Esophagus squamous epithelium (tissue), 5 donors: ENCODE data around the gene MRPL53. TPM values are rescaled to one million over a fixed set of nuclear protein-coding genes. Genes with fewer than 3 reads are reported as not detected.
"Not testable (repeated sequence)": the region's sequence is repeated elsewhere in the genome, so short reads cannot be mapped to it uniquely, and the experiment has no call there.

Experiments used
- DNase-seq: peaks from one replicate; lab custom pipeline; 2025; lab: John Stamatoyannopoulos, UW
- H3K27ac ChIP-seq, 4 donors: fragments of 200-600 bp; sonication (generic); one replicate each; pipeline ENCODE4 v1.5.1; 2016 to 2019; ENCODE audit warnings: mild to moderate bottlenecking in 1 of 4
- H3K27me3 ChIP-seq, 4 donors: fragments of 200-600 bp; sonication (generic); 1 replicate in 3 of 4; 2 replicates in 1 of 4; pipeline versions ENCODE4 v1.5.1 to v1.6.0; 2017 to 2021; ENCODE audit warnings: antibody characterized with exemption in 1 of 4
- H3K36me3 ChIP-seq, 3 donors: fragments of 200-600 bp; sonication (generic); one replicate each; pipeline ENCODE4 v1.5.1; 2016 to 2019
- H3K4me1 ChIP-seq, 3 donors: fragments of 200-600 bp; sonication (generic); one replicate each; pipeline ENCODE4 v1.5.1; 2017 to 2019
- H3K4me3 ChIP-seq, 4 donors: fragments of 200-600 bp; sonication (generic); 1 replicate in 3 of 4; 2 replicates in 1 of 4; pipeline ENCODE4 v1.5.1; 2016 to 2019; ENCODE audit warnings: mild to moderate bottlenecking in 2 of 4, moderate library complexity in 1 of 4
- H3K9me3 ChIP-seq, 3 donors: fragments of 200-600 bp; sonication (generic); one replicate each; pipeline ENCODE4 v1.5.1; 2016 to 2019
- POLR2A ChIP-seq, 4 donors: fragments of 450-650 bp; IDR thresholded peaks; one replicate each; pipeline ENCODE4 v1.6.1; 2017; ENCODE audit warnings: antibody characterized with exemption in 4 of 4, mild to moderate bottlenecking in 4 of 4, moderate library complexity in 3 of 4
- WGBS, 2 donors: methylation state at CpG; one replicate each; pipeline ENCODE4 v1.1.5; 2018; 5-methylcytosine and 5-hydroxymethylcytosine counted together
- intact Hi-C: fragments of 100-400 bp; cut with DNase I; formaldehyde crosslinking; loops from one replicate; pipeline ENCODE4 v1.15.0; 2022
- total RNA-seq, 4 donors: library from RNA; depleted of rRNA; stranded (reverse); fragments of >200 nt; gene quantifications; one replicate each; pipeline ENCODE4 v1.1.0, GENCODE V29; 2016
- TF ChIP-seq, protein P1 (sequence below), 6 experiments: fragments of 450-650 bp in 4 of 6; fragments of 200-600 bp in 2 of 6; sonication (generic) in 2 of 6; IDR thresholded peaks; one replicate each; pipeline ENCODE4 v1.5.1; 2016 to 2019; ENCODE audit warnings: antibody characterized with exemption in 6 of 6, mild to moderate bottlenecking in 4 of 6, moderate library complexity in 4 of 6
- donor health status: DM: yes; HTN: yes; CAD: no.

MRPL53 gene
- total RNA-seq, 4 donors from 2014 or later, result 10.7 to 25.2 (median 22.1) TPM

- TF ChIP-seq, protein P1, sequence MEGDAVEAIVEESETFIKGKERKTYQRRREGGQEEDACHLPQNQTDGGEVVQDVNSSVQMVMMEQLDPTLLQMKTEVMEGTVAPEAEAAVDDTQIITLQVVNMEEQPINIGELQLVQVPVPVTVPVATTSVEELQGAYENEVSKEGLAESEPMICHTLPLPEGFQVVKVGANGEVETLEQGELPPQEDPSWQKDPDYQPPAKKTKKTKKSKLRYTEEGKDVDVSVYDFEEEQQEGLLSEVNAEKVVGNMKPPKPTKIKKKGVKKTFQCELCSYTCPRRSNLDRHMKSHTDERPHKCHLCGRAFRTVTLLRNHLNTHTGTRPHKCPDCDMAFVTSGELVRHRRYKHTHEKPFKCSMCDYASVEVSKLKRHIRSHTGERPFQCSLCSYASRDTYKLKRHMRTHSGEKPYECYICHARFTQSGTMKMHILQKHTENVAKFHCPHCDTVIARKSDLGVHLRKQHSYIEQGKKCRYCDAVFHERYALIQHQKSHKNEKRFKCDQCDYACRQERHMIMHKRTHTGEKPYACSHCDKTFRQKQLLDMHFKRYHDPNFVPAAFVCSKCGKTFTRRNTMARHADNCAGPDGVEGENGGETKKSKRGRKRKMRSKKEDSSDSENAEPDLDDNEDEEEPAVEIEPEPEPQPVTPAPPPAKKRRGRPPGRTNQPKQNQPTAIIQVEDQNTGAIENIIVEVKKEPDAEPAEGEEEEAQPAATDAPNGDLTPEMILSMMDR (IDR thresholded peaks at IDR 0.05), result no peak
- TF ChIP-seq POLR2A (IDR thresholded peaks at IDR 0.05), result no peak
- Histone ChIP-seq H3K36me3 (no peaks in the 10 kb centered on the region), H3K9me3 (no peaks in the 10 kb centered on the region), H3K4me3 (no peak overlapping the region), H3K27me3 (peaks cover 0 to 21% (median 0%) of the 10 kb centered on the region in 4 donors), H3K4me1 (peaks cover 8 to 36% (median 8%) of the 10 kb centered on the region in 3 donors), H3K27ac (no peak overlapping the region)
- no peak for DNase-seq
- intact Hi-C loops, result no loop called here
- 28% methylated on average over 4 to 5 of the region's 5 CpGs for WGBS, 2 donors
Measured at GRCh38 chr2:74444498-74445318, 27.8 kb downstream of the MRPL53 start.

DNA sequence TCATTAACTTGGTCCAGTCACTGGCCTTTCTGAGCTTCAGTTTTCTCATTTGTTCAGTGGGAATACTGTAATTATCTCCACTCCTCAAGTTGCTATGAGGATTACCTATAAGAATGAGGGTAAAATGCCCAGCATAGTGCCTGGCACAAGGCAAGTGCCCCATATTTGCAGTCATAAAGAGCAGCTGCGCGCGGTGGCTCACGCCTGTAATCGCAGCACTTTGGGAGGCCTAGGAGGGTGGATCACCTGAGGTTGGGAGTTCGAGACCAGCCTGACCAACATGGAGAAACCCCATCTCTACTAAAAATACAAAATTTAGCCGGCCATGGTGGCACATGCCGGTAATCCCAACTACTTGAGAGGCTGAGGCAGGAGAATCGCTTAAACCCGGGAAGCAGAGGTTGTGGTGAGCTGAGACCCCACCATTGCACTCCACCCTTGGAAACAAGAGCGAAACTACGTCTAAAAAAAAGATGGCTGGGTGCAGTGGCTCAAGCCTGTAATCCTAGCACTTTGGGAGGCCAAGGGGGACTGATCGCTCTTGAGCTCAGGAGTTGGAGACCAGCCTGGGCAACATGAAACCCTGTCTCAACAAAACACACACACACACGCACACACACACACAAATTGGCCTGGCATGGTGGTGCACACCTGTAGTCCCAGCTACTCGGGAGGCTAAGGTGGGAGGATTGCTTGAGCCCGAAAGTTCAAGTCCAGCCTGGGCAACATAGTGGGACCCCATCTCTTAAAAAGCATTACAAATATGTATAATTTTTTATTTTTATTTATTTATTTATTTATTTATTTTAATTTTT is 29.8 kb downstream of the MRPL53 start:
- DNase-seq, result not testable (repeated sequence)
- H3K4me1 ChIP-seq, result peaks cover 14 to 55% (median 15%) of the 10 kb centered on the region in 3 donors
- WGBS, 2 donors, result 87 to 94% methylated on average over 5 to 15 of the region's 16 CpGs

DNA sequence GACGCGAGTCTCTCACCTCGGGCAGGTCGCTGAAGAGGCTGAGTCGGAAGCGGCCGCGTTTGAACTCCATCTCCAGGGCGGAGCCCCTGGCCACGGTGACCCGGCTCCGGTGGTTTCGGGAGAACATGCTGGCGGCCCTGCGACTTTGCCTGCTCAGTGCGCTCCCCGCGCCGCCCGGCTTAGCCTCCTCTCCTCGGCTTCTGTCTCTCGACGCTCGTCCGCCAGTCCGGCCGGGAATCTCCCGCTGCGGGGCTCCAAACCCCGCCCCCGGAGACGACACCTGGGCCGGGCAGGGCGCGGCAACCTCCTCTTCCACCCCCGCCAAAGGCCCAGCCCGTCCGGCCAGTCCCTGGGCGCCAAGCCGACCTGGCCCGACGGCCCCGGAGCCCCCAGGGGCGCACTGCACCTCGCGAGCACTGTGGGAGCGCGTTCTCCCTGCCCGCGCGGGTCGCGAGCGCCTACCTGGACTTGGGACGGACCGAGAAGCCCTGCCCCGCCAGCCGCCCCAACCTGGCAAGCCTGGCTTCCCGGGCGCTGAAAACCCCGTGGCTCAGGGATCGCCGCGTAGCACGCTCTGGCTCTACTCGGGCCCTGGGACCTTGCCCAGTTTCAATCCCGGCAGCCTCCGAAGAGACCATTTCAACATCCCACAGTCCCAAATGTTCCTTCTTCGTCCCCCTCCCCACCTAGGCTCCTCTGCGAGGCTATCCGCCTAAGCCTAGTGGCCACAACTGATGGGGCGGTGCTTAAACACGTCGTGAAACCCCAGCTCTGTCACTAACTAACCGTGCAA is 30.6 kb downstream of the MRPL53 start, which contains the start of gene RTKN:
TSS of gene RTKN (minus strand) at position 248 of the 793 bp plus-strand sequence. CDS start at position 127, 121 bp downstream.
- Histone ChIP-seq H3K4me1 (peaks cover 14 to 63% (median 15%) of the 10 kb centered on the region in 3 donors), H3K4me3 (peak within 1 kb of the TSS; percentile 44 to 76 (median 60)), H3K27me3 (peaks cover 0 to 21% (median 0%) of the 10 kb centered on the region in 4 donors), H3K36me3 (no peaks in the 10 kb centered on the region), H3K27ac (peak within 1 kb of the TSS; percentile 86 to 89 (median 87)), H3K9me3 (no peaks in the 10 kb centered on the region)
- 7 to 28% methylated on average over 4 to 36 of the region's 75 CpGs for WGBS, 2 donors
- TF ChIP-seq POLR2A (IDR thresholded peaks at IDR 0.05), result peak in 2 of 4 donors; percentile 10 to 52
- TF ChIP-seq, protein P1 (IDR thresholded peaks at IDR 0.05), result peak in 2 of 6 experiments; percentile 16 to 39
- intact Hi-C loops, result no loop called here
- DNase-seq, result no peak

More for the DNA sequence above, 29.8 kb downstream of the MRPL53 start:
- H3K36me3 ChIP-seq, H3K9me3 ChIP-seq, intact Hi-C loops: not testable (repeated sequence)
- peaks cover 0 to 21% (median 0%) of the 10 kb centered on the region in 4 donors for H3K27me3 ChIP-seq
- H3K27ac ChIP-seq, result peak overlapping the region; percentile 86 to 89 (median 87)
- peak overlapping the region; percentile 44 to 76 (median 60) for H3K4me3 ChIP-seq

GRCh38 chr2:74441170-74441689 is 31.2 kb downstream of the MRPL53 start:
- peak in 1 of 4 donors; percentile 2 for TF ChIP-seq POLR2A (IDR thresholded peaks at IDR 0.05)
- TF ChIP-seq, protein P1 (IDR thresholded peaks at IDR 0.05), result no peak
- peak overlapping the region; percentile 86 to 89 (median 87) for H3K27ac ChIP-seq
- peaks cover 0 to 5% (median 0%) of the 10 kb centered on the region in 3 donors for H3K36me3 ChIP-seq
- intact Hi-C loops, result no loop called here
- no peak for DNase-seq
- WGBS, 2 donors, result 18 to 42% methylated on average over 6 to 12 of the region's 33 CpGs
- H3K4me1 ChIP-seq, result peaks cover 14 to 69% (median 15%) of the 10 kb centered on the region in 3 donors
- H3K4me3 ChIP-seq, result peak overlapping the region; percentile 44 to 76 (median 60)
- H3K27me3 ChIP-seq, result peaks cover 0 to 21% (median 0%) of the 10 kb centered on the region in 4 donors
- H3K9me3 ChIP-seq, result no peaks in the 10 kb centered on the region
